HepG2 (cell line): ENCODE measurements around the gene SLC29A1.
A peak's percentile ranks its signal among the peaks of the same experiment; 100 is the strongest.

Source experiments
- CAMTA2 ChIP-seq: sonication (generic); formaldehyde crosslinking; IDR thresholded peaks from 2 replicates; pipeline ENCODE4 v1.4.0; 2020; ENCODE audit warnings: mild to moderate bottlenecking, missing genetic modification reagents, borderline replicate concordance
- CTCF ChIP-seq: sonication (generic); formaldehyde crosslinking; IDR thresholded peaks from 2 replicates; pipeline ENCODE4 v1.5.0; 2020; ENCODE audit warnings: mild to moderate bottlenecking, missing genetic modification reagents, moderate library complexity
- EZH2 ChIP-seq: conservative IDR thresholded peaks from 2 replicates; pipeline ENCODE4 v1.6.1; 2012; ENCODE audit warnings: mild to moderate bottlenecking, low read depth, low read length, moderate library complexity
- FOXJ3 ChIP-seq: sonication (generic); formaldehyde crosslinking; IDR thresholded peaks from 2 replicates; pipeline ENCODE4 v1.4.0; 2020; ENCODE audit warnings: missing genetic modification reagents, mild to moderate bottlenecking, borderline replicate concordance
- RAD21 ChIP-seq: fragments of 450-650 bp; formaldehyde crosslinking; IDR thresholded peaks from 2 replicates; pipeline ENCODE4 v1.5.0; 2020; ENCODE audit warnings: mild to moderate bottlenecking
- ZBTB21 ChIP-seq: sonication (generic); formaldehyde crosslinking; IDR thresholded peaks from 2 replicates; pipeline ENCODE4 v1.4.0; 2020; ENCODE audit warnings: missing genetic modification reagents
- ZBTB25 ChIP-seq: IDR thresholded peaks from 2 replicates; pipeline ENCODE4 v1.6.1; 2018; ENCODE audit warnings: missing genetic modification reagents
- ZNF619 ChIP-seq: sonication (generic); formaldehyde crosslinking; IDR thresholded peaks from 2 replicates; pipeline ENCODE4 v1.4.0; 2020; ENCODE audit warnings: mild to moderate bottlenecking, missing genetic modification reagents
- TF ChIP-seq, protein P1 (sequence below): sonication (generic); formaldehyde crosslinking; IDR thresholded peaks from 2 replicates; pipeline ENCODE4 v1.4.0; 2020; ENCODE audit warnings: missing genetic modification reagents

GRCh38 chr6:44219053-44219814 is 4.2 kb upstream of the SLC29A1 start:
- TF ChIP-seq ZNF619 (CRISPR knock-in tag) (peak; percentile 85; the same call in 1 of the 2 replicates), EZH2 (no peak), RAD21 (CRISPR knock-in tag) (peak; percentile 56), CAMTA2 (CRISPR knock-in tag) (no peak), CTCF (CRISPR knock-in tag) (no peak; the same call in 1 of the 2 replicates), FOXJ3 (CRISPR knock-in tag) (no peak), ZBTB25 (CRISPR knock-in tag) (peak; percentile 38; the same call in 1 of the 2 replicates), ZBTB21 (CRISPR knock-in tag) (no peak)
- TF ChIP-seq, protein P1, sequence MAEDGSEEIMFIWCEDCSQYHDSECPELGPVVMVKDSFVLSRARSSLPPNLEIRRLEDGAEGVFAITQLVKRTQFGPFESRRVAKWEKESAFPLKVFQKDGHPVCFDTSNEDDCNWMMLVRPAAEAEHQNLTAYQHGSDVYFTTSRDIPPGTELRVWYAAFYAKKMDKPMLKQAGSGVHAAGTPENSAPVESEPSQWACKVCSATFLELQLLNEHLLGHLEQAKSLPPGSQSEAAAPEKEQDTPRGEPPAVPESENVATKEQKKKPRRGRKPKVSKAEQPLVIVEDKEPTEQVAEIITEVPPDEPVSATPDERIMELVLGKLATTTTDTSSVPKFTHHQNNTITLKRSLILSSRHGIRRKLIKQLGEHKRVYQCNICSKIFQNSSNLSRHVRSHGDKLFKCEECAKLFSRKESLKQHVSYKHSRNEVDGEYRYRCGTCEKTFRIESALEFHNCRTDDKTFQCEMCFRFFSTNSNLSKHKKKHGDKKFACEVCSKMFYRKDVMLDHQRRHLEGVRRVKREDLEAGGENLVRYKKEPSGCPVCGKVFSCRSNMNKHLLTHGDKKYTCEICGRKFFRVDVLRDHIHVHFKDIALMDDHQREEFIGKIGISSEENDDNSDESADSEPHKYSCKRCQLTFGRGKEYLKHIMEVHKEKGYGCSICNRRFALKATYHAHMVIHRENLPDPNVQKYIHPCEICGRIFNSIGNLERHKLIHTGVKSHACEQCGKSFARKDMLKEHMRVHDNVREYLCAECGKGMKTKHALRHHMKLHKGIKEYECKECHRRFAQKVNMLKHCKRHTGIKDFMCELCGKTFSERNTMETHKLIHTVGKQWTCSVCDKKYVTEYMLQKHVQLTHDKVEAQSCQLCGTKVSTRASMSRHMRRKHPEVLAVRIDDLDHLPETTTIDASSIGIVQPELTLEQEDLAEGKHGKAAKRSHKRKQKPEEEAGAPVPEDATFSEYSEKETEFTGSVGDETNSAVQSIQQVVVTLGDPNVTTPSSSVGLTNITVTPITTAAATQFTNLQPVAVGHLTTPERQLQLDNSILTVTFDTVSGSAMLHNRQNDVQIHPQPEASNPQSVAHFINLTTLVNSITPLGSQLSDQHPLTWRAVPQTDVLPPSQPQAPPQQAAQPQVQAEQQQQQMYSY (CRISPR knock-in tag) = peak; percentile 64; the same call in 1 of the 2 replicates
